Measurements from ENCODE around the gene CCK. TPM values are rescaled to one million over a fixed set of nuclear protein-coding genes. Genes with fewer than 3 reads are reported as not detected.

Gene CCK
- total RNA-seq, 1 donor from 2014 or later, result 0.24 TPM

DNA sequence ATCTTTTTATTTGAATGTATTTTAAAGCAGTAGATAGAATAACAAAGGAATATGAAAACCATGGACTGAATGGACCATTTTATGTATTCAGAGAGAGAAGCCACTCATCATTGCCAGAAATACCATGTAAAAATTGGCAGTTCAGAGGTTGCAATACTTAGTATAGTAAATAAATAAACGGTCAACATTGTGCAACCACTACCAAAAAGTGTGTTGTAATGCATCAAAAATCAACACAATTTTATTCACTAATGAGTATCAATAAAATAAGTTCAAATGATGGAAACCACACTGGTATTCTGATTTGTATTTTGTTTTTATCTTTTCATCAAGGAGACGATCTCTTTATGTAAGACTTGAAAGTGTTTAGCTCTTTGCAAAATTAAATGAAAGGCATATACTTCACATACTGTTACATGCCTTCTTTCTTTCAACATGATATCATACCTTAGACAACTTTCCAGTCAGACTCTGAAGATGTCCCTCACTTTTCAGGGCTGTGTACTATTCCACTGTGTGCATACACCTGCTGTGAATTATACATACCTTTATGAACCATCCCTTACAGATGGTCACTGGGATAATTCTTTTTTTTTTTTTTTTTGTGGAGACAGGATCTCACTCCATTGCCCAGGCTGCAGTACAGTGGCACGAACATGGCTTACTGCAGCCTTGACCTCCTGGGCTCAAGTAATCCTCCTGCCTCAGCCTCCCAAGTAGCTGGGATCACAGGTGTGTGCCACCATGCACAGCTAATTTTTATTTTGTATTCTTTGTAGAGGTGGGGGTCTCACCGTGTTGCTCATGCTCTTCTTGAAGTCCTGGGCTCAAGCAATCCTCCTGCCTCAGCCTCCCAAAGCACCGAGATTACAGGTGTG, 40.3 kb downstream of the CCK start:
- no peak for ATAC-seq

DNA sequence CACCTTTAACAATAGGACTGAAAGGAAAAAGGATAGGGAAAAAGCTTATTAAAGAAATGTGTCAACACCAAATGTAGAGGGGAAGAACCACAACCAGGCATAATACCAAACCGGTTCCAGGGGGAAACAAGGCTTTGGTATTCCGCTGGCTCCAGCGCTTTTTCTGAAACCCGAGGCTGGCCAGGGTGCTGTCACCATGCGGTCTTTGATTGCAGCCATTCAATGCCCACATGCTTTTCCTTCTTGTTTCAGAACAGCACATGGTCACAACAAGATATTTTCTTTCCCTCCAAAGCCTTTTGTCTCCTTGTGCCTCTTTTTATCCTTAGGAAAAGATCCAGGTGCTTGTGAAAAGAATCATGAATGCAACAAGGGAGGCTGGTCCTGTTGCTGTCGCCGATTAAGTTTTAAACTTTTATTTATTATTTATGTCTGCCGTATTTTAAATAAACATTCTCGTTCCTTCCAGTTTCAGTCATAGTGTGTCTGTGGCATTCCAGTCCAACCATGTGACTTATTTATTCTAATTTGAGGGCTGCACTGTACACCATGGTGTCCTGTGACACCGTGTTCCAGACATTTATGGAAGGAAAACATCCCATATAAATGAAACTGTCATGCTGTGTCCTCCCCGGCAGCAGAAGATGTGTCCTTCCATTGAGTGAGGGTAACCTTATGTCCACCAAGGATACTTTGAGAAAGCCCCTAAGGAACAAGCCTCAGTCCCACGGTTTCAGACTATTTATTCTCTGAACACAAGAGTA, 41.1 kb downstream of the CCK start:
- ATAC-seq, result no peak

DNA sequence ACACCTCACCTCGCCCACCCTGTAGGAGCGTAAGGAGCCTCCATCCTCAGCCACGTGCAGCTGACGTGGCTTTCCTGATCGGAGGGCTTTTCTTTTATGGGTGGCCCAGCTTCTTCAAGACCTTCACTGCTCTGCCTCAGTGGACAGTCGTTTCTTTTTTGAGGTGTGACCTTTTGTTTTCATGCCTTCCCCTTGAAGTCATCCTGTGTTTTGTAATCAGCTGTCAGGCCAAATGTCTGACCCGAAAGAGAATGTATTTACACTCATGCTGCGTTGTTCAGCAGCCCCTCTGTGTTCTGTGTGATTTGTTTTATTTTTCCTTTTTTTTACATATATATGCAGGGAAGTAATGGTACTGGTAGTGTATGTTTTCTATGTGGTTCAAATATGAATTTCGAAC, 41.8 kb downstream of the CCK start:
- ATAC-seq, result no peak

DNA sequence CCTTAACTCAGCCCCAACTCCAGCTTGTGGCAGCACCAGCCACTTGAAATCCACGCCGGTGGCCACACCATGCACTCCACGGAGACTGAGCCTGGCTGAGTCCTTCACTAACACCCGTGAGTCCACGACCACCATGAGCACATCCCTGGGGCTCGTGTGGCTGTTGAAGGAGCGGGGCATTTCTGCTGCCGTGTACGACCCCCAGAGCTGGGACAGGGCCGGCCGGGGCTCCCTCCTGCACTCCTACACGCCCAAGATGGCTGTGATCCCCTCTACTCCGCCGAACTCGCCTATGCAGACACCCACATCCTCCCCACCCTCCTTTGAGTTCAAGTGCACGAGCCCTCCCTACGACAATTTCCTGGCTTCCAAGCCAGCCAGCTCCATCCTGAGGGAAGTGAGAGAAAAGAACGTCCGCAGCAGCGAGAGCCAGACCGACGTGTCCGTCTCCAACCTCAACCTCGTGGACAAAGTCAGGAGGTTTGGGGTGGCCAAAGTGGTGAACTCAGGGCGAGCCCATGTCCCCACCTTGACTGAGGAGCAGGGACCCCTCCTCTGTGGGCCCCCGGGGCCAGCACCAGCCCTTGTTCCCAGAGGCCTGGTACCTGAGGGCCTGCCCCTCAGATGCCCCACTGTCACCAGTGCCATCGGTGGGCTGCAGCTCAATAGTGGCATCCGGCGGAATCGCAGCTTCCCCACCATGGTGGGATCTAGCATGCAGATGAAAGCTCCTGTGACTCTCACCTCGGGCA, 42.9 kb downstream of the CCK start:
- ATAC-seq, result no peak

DNA sequence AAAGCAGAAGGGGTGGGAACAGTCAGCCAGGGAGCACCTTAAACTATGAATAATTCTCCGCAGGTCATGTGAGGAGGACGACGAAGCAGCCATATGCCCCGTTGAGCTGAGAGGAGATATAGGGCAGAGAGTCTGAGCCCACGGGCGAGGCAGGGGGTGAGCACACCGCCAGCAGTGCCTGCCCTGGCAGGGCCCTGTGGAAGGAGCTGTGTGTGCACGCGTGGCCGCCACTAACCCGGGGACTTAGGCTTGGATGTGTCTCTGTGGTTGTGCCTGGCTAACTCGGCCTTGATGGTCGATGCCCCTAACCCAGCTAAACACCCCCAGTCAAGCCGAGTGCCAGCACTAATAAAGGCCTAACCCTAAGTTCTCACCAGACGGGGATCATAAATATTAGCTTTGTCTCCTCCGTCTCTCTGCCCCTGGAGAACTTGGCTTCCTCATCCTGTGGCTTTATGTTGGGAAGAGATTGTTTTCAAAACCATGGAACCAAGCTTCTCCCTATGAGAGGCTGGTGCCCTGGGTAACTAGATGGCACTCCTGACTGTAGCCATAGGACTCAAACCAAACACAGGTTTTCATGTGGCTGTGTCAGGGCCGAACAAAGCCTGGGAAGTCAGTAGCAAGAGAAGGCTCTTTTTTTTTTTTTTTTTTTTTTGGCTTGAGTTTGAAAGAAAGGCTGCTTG, 45.4 kb downstream of the CCK start:
- no peak for ATAC-seq

DNA sequence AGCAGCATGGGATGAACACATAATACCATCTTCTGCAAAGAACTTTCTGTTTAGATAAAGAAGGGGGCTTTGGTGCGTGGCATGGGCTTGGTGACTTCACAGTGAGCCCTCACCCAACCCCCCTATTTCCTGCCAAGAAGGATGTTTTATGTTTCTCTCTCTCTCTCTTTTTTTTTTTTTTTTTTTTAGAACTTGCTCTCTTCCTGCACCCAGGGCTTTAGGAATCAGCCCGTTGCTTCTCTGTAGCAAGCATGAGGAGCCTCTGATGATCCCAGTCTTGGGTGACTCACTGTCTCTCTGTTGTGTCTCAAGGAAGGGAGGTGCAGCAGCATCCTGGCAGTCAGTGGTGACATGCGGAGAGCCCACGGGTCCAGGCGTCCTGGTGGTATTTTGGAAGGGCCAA, 49.1 kb downstream of the CCK start:
- ATAC-seq, result no peak

DNA sequence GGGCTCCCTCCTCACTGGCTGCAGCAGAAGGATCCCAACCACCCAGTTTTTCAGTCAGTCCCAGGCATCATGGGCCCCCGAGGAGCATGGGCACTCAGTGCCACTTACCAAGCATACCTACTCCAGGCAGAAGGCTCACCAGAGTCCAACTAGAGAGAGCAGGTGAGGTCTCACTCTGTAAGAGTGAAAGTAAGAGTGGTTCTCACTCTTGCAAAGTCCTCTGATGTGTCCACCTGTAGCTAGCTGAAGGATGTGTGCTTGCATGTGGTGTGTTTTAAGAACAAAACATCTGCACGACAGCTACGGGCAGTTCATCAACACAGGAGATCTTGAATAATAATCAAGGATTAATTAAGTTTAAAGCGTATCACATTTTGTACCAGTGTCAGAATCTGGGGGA, 49.7 kb downstream of the CCK start:
- ATAC-seq, result no peak

DNA sequence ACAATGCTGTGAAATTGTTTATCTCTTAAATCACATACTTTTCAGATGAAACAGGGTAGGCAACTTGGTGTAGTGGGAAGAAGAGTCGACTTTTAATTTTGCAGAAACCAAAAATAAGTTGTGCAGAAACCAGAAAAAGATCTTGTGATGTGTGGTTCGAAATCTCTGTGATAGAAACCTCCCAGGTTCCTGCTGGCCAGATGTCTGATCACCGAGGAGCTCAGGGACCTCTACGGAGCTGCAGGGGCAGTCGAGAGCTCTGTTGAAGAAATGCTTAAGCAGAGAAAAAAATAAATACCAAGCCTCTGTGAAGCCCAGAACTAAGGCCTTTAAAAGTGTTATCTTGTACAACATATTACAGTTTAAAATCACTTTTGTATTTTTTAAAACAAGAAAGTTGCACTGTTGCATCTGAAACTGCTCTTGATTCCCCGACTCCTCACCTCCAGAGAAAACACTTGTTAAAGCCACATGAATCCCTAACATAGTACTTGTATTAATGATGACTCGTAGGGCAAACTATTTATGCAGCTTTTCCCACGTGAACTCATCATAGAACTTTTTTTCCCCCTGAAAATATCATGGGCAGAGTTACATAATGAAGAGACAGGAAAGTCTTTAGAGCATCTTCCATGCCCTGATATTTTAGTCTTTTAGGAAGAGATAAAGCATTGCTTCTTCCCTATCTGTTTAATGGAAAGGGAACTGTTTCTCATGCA, 51.3 kb downstream of the CCK start:
- no peak for ATAC-seq

DNA sequence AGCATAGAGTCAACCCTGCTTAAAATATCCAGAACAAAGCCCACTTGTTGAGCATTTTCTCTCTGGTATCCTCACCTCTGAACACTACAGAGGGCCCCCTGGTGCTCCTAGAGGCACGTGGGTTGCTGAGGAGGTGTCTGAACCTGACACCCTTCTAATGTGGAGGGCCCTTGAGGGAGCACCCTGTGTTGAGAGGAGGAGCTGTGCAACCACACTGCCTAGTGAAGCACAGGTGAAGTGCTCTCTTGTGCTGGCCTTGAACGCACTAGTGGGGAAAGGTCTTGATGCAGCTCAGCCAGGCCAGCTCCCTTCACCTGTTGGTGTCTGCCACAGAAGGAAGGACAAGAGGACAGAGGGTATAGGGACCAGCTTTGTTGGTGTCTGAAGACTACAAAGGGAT, 51.9 kb downstream of the CCK start:
- no peak for ATAC-seq

DNA sequence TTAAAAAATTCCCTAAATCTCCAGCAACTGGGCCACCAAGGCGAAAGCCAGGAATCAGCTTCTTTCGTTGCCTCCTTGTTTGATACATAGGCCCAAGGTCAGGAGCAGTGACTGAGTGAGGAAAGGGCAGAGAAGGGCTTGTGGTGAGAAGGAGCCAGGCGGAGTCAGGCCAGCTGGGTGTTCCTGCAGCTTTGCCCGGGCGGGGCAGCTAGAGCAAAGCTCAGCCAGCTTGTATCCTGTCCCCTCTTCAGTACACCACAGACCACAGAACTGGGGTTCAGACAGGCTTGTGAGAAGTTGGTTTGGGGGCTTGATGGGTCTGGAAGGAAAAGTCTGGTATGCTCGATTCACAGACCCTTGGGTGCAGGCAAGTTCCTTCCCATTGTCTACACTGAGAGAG, 52.6 kb downstream of the CCK start:
- peak; percentile 42 for ATAC-seq

DNA sequence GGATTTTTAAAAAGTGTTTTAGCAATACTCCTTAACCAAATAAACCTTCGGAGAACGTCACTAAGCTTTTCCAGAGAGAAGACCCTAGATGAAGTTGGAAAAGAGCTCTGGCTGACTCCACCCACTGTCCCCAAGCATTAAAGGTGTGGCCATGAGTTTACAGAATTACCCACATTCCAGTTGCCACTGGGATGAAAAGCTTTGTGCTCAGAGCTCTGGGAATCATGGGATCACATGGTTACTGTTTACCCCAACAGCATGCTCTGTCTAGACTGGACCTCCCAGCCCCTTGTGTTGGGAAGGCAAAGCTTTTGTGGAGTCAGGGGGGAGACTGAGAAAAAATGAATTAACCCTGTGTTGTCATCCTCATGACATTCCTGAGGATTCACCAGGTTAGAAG, 55.3 kb downstream of the CCK start:
- ATAC-seq, result no peak

DNA sequence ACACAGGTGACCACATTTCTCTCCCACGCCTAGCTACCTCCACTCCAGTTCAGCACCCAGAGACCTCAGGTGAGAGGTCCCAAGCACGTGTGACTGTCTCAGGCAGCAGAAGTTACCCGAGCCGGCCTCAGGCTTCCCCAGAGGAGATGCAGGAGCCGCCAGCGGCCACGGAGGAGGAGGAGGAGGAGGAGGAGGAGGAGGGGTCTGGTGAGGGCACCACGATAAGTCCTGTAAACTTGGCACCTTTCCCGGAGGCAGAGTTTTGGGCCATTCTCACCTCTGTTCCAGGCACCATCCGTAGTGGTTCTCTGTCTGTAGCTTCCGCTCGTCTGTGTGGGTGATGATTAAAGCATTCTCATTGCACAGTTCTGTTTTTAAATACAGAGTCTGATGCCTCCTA, 56.1 kb downstream of the CCK start:
- ATAC-seq, result no peak

Other genes starting within 250 kb of the CCK start
- gene TRAK1, start 174.8 kb downstream of the CCK start, total RNA-seq, result 21.2 TPM
- gene LYZL4, start 144.4 kb upstream of the CCK start, total RNA-seq, result not detected
- gene VIPR1, start 236.5 kb upstream of the CCK start, total RNA-seq, result 3.9 TPM

Data from esophagus mucosa (tissue), 1 donor.